Activated naive CD8-positive, alpha-beta T cell treated with anti-CD3 and anti-CD28 coated beads, Interleukin-2, amount 50 U/mL, for 16 hours (primary cell): ENCODE results near the gene METTL27.
"Not testable (repeated sequence)": the region's sequence is repeated elsewhere in the genome, so short reads cannot be mapped to it uniquely, and the experiment has no call there.

ENCODE experiments used
- DNase-seq: peaks from one replicate; pipeline ENCODE4 v3.0.0-alpha.2; 2020; ENCODE audit warnings: low read depth, low spot score

Gene METTL27

GRCh38 chr7:73869011-73869798, 26.9 kb upstream of the METTL27 start:
- DNase-seq: no peak

- no peak for DNase-seq
Observed at GRCh38 chr7:73866446-73866767, 24.1 kb upstream of the METTL27 start.

GRCh38 chr7:73865738-73866445, 23.6 kb upstream of the METTL27 start:
- no peak for DNase-seq

GRCh38 chr7:73864981-73865711, 22.8 kb upstream of the METTL27 start:
- DNase-seq: no peak

GRCh38 chr7:73861305-73861704, 19.0 kb upstream of the METTL27 start:
- DNase-seq: no peak

- DNase-seq: no peak
Observed at GRCh38 chr7:73860859-73861258, 18.5 kb upstream of the METTL27 start, which contains the start of gene TMEM270. TSS of gene TMEM270 (plus strand) at chr7:73861159. CDS start at chr7:73861195, 36 bp downstream.

GRCh38 chr7:73858807-73859206, 16.5 kb upstream of the METTL27 start:
- no peak for DNase-seq

- DNase-seq: no peak
Observed at GRCh38 chr7:73856941-73857340, 14.6 kb upstream of the METTL27 start.

GRCh38 chr7:73852500-73852899, 10.2 kb upstream of the METTL27 start:
- no peak for DNase-seq

GRCh38 chr7:73851410-73852338, 9.4 kb upstream of the METTL27 start:
- DNase-seq: no peak

- no peak for DNase-seq
Observed at GRCh38 chr7:73850781-73851207, 8.5 kb upstream of the METTL27 start.

- no peak for DNase-seq
Observed at GRCh38 chr7:73847941-73848723, 5.8 kb upstream of the METTL27 start.

GRCh38 chr7:73845701-73846195, 3.4 kb upstream of the METTL27 start:
- not testable (repeated sequence) for DNase-seq

- no peak for DNase-seq
Observed at GRCh38 chr7:73844848-73845460, 2.6 kb upstream of the METTL27 start.

- DNase-seq: no peak
Observed at GRCh38 chr7:73844131-73844547, 1.8 kb upstream of the METTL27 start.

- DNase-seq: no peak
Observed at GRCh38 chr7:73841689-73842066, 638 bp downstream of the METTL27 start.

- DNase-seq: no peak
Observed at GRCh38 chr7:73840715-73841379, 1.5 kb downstream of the METTL27 start.

- DNase-seq: no peak
Observed at GRCh38 chr7:73839743-73840714, 2.3 kb downstream of the METTL27 start.
